GM19455 (cell line): ENCODE measurements around the gene CNFN.
A peak's percentile ranks its signal among the peaks of the same experiment; 100 is the strongest.

Experiments
- ATAC-seq: cut with Tn5 transposase; IDR thresholded peaks from one replicate; pipeline ENCODE4 v1.9.1; 2021; ENCODE audit not compliant: unreplicated experiment

The CNFN gene, protein sequence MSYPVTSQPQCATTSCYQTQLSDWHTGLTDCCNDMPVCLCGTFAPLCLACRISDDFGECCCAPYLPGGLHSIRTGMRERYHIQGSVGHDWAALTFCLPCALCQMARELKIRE

DNA sequence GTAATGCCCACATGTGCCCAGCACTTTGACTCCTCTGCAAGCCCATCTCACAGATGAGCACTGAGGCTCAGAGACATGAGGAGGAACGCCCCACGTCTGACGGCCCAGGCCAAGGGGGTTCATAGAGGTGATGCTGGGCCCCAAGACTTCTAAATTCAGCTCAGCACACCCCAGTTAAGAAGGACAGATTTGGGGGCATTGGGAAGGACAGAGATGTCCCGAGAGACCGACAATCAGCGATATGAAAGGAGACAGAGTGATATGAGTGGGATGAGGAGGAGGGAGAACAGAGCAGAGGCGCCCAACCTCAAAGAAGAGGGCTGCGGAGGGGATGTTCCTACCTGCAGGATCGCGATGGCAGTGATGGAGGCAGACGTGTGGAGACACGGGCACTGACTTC, at the start of gene CNFN:
CNFN (minus strand) TSS at position 399 of the 400 bp plus-strand sequence. CDS start 1,260 bp downstream, outside the sequence.
- no peak for ATAC-seq

DNA sequence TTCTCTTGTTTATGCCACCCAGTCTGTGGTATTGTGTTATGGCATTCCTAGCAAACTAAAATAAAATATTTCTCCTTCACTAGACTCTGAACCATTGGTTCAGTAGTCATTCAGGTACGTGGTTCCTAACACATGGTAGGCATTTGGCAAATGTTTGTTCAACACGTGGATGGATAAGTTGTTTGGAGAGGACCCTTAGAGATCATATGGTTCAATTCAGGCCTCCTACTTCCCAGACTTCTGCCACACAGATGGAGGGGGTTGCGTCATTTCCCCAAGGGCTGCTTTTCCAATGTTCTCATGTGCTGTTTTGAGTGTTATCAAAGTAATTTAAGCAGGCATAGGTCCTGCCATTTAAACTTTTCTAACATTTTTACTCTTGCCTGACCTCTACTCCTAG, 45.9 kb upstream of the CNFN start:
- ATAC-seq = no peak

DNA sequence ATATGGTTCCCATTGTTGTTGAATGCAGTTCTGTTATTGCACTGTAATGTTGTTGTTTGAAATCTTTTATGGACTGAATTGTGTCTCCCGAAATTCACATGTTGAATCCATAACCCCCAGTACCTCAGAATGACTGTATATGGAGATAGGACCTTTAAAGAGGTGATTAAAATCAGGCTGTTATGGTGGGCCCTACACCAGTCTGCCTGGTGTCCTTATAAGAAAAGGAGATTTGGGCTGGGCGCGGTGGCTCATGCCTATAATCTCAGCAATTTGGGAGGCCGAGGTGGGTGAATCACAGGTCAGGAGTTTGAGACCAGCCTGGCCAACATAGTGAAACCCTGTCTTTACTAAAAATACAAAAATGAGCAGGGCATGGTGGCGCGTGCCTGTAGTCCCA, 45.2 kb upstream of the CNFN start:
- no peak for ATAC-seq

DNA sequence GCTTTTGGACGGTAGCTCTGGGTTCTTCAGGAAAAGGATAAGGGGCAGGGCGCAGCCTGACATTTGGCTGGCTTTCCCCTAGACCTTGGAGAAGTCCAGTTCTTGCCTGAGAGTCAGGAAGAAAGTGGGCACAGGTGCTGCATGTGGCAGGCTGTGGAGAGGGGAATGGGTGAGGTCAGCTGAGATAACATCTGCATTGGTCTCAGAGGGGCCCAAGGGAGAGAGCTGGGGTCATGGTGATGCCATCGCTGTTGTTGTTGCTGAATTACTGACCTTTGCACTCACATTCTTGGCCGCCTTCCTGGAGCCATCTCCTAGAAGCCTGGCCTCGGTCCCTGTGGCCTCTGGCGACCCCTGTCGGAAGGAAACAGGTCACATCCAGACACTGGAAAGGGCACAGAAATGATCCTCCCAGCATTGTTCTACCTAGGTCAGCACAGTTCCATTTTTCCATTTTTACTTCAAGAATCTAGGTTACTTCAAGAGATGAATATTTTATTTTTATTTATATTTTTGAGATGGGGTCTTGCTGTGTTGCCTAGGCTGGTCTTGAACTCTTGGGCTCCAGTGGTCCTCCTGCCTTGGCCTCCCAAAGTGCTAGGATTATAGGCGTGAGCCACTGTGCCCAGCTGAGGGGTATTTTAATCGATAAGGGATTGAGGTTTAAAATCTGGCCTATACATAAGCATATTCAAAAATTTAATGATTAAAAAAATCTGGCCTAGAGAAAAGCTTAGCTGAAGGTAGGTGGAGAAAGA, 43.6 kb upstream of the CNFN start:
- no peak for ATAC-seq

DNA sequence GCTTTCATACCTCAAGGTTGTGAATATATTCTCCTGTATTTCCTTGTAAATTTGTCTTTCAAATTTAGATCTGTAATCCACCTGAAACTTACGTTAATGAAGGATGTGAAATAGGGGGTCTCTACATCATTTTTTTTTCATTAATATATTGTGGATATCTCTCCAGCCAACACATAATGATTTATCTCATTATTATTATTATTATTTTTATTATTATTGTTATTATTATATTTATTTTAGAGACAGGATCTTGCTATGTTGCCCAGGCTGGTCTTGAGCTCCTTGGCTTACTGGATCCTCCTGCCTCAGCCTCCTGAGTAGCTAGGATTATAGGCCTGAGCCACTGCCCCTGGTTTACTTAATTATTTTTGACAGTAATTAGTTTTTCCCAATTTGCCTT, 41.4 kb upstream of the CNFN start:
- ATAC-seq = no peak

DNA sequence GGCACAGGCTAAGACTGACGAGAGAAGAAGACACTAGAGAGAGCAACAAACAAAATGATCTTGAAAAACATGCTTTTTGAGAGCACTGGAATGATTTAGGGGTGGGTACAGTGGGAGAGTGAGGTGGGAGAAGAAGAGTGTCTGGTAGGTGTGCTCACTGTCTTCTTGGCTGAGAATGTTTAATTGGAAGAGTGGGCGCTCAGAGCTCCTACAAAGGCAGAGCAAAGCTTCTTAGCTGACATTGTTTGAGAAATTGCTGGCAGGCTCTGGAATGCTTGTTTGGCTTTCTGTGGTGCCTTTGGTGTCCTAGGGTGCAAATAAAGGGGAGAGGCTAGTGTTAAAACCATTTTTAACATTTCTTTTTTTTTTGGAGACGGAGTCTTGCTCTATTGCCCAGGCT, 38.6 kb upstream of the CNFN start:
- no peak for ATAC-seq

DNA sequence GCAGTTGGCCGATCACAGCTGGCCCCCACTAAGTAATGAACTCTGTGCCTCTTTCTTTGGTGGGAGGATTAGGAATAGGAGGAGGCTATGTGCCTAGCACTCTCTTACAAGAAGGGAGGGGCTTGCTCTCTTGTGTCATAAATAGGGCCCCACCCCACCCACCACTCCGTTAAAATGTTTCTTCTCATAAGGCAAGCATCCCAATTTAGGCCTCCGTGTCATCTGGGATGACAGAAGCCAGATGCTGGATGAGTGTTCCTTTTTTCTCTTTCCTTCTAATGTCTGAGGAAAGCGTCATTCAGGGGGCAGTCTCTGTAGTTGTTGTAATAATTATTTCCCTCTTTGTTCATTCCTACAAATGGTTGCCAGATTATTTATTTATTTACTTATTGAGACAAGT, 37.2 kb upstream of the CNFN start, which contains the start of gene LIPE:
LIPE (minus strand) TSS at position 76 of the 400 bp plus-strand sequence. CDS start 239 bp downstream, outside the sequence.
- ATAC-seq = no peak

DNA sequence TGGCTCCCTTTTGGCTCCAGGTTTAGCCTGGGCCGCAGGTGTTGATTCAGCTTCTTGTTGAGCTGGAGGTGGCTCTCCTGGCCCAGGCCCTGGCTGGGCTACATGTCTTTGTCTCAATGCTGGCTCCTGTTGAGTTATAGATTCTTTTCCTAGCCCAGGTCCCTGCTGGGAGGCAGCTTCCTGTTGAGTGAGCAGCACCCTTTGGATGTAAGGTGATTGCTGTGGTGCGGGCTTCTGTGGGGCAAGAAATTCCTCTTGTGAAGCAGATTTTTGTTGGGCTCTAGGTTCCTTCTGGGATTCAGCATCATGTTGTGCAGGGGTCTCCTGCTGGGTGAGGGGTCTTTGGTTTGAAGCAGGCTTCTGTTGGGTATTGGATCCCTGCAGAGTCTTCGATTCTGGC, 36.5 kb upstream of the CNFN start:
- ATAC-seq = no peak

DNA sequence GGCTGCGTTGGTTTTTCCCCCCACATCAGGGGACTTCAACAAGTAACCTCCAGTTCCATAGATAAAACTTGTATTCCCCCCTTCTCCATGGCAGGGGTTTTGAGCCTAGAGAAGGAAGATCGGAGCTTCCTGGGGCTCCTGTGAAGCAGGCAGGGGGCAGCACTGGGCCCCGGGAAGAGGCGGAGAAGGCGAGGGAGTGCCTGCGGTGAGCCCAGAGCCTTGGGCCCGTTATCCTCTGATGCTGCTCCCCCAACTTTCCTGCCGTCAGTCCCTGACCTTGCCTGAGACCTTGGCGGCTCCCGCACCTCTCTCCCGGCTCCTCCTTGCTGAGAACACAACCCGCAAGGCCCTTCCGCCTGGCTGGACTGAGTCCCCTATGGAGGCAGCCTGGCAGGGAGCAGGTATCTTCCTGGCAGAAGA, 34.6 kb upstream of the CNFN start:
- ATAC-seq = no peak

DNA sequence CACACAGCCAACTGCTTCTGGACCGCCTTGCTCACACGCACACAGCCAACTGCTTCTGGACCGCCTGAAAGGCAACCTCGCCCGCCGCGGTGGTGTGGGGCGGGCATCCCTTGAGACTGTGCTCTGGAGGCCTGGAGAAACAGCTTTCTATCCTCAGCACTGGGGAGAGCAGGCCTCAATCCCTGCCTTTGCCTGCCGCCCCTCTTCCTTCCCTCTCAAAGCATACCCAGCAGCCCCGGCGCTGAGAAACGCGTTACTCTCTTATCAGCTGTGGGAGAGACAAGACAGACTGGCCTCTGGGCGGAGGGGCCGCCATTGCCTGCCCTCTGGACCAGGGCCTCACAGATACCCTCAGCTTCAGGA, 34.2 kb upstream of the CNFN start:
- no peak for ATAC-seq

DNA sequence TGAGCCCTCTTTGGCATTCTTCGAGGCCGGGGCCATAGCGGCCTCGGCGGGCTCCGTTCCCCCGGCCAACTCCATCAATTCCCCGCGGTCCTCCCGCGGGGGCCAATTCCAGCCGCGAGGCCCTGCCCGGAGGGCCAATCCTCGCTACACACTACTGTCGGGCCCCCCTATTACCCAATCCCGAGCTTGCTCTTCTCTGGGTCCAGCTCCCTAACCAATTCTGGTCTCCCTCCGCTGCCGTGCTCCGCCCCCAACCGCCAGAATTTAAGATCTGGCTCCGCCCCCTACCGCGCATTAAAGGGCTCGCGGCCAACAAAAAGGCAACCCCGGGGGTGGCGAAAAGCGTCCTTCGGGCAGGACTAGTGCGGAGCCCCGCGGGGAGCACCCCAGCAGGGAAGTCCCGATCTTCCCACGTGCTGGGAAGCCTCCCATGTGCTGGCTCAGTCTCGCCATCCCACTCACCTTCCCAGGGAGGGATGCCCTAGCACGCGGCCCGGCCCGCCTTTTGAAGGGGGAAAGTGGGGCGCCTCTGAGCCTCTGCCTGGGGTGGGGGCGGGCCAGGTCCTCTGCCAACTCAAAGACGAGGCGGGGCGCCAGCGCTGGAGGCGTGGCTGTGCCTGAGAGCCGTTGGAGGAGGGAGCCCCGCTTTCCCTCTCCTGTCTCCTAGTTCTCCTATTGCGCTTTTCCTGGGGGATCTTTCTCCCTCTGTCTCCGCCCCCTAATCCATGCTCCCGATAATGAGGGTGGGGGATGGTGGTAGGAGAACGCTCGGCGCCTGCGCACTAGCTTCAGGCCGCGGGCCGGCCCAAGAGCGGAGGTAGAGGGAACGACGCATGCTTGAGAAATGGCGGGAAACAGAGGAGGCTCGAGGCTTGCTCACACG, 33.6 kb upstream of the CNFN start:
- peak; percentile 85 for ATAC-seq

DNA sequence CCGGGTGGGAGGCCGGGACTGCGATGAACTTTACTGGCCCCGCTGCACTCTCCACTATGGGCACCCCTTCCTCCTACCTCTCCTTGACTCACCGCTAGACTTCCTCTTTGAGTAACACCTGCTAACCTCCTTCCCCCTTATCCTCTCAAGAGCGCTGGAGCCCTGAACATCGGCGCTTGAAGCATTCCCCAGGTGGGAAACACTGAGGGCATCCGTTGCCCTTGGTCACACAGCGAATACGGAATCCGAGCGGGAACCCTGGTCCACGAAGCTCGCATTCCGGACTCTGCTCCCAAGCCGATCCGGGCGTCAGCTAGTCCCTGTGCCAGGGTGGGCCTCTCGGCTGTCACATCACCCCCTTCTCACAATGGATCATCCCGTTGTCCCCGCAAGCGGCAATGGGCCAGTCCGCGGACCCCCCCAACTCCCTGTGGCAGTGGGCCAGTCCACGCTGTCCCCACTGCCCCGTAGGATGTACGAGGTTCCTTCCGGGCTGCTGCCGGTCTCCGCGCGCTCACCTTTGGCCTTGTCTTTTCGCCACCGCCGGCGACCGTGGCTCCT, 32.9 kb upstream of the CNFN start:
- ATAC-seq = peak; percentile 29

DNA sequence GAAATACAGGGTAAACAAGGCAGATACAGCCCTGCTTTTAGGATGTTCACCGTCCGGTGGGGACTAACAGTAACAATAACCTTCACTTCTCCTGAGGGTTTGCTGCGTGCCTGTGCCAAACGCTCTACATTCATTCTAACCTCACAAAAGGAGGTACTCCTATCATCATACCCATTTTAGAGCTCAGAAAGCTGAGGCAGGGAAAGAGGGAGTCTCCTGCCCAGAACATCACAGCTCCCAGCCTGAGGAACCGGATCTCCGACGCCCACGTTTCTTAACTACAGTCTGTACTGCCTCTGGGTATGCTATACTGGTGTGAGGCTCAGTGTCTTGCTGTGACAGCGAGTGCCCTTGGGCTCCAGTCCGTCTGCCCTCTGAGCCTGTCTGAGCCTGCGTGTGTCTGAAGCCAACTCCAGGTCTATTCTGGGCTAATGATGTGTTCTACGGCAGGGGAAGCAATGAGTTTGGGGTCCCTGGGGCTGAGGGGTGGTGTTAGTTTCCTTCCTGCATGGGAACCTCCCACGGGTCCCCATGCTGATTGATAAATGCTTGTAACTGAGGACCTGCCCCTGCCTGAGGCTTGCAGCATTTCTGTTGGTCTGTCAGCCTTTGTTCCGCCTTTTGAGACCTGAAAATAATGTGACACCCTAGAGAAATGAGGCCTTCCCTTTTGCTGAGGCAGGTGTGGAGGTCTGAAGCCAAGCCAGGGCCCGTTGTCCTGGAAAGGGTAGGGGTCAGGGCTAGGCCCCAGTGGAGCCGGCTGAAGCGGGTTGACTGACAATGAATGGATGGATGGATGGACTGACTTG, 32.2 kb upstream of the CNFN start:
- ATAC-seq = no peak

DNA sequence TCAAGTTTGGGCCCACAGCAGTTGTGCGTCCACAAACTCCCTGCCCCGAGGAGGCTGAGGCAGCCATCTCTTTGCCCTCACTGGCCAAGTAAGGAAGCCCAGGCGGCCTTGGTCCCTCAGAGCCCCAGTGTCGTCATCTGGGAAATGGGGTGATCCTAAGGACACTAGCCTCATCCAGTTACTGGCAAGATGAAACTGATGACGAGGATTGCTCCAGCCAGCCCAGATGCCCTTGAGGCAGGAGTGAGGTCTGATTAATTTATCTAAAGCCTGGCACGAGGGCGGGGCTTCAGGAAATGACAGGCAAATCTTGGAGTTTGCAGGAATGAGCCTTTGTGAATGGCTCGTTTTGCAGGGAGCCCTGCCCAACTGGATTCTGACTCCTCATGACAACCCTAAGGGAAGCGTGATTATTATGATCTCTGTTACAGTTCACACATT, 31.5 kb upstream of the CNFN start:
- no peak for ATAC-seq

DNA sequence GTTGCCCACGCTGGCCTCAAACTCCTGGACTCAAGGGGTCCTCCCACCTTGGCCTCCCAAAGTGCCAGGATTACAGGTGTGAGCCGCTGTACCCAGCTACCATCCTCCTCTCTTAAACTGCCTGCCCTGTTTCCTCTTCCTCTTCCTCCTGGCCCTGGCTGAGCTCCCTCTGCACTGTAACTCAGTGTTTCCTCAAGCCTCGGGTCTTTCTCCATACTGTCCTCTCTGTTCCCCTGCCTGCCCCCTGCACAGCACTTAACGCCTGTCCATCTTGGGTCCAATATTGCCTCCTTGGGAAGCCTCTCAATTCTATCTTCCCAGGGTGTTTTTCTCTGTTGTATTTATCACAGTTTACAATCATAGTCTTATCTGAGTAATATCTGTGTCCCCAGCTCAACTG, 31.0 kb upstream of the CNFN start:
- no peak for ATAC-seq

DNA sequence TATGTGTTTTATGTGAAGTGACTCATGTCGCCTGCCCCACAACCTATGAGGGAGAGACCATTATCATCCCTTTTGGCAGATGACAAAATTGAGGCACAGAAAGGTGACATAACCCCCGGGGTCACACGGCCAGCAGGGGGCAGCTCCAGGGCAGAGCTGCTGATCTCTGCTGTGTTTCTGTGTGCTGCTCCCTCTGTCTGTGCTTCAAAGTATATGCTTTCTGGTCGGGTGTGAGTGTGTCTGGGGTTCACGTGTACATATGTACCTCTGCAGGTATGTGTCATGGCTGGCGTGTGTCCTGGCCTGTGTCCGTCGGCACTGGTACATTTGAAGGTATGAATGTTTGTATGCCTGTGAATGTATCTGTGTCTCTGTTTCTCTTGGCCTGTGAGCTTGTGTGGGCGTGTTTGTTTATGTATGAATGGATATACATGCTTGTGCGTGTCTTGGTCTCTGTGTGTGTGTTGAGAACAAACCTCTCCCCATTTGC, 30.0 kb upstream of the CNFN start:
- no peak for ATAC-seq

DNA sequence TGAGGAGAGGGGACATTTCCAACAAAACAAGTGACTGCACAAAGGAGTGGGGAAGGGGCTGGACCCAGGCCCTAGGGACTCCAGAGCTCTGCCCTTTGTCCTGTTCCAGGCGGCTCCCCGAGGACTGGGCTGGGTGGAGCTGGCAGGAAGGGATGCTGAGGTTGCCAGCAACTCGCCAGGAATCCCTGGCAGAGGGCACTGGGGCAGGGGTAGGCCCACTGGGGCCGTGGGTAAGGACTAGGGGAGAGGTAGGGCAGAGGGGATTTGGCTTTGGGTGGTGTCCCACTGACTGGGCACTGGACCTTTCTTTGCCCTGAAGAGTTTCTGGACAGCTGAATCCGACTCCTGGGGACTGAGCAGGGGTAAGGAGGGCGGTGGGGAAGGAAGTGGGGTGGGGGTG, 29.2 kb upstream of the CNFN start:
- no peak for ATAC-seq

DNA sequence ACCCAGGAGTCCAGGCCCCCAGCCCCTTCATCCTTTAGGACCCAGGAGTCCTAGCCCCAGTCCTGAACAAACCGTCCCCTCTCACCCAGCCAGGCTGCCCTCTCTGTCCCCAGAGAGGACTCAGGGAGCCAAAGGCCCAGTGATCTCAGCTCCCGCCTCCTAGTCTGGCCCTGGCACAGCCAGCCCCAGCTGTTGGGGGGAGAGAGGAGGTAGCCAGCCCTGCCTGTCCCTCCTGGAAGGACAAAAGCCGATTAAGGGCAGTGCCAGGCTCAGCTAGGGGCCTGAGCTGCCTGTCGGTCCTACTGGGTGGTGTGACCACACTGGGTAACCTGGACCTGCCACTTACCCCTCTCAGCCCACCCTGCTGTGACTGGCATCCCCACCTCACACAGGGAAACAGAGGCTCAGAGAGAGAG, 22.6 kb upstream of the CNFN start:
- ATAC-seq = no peak

DNA sequence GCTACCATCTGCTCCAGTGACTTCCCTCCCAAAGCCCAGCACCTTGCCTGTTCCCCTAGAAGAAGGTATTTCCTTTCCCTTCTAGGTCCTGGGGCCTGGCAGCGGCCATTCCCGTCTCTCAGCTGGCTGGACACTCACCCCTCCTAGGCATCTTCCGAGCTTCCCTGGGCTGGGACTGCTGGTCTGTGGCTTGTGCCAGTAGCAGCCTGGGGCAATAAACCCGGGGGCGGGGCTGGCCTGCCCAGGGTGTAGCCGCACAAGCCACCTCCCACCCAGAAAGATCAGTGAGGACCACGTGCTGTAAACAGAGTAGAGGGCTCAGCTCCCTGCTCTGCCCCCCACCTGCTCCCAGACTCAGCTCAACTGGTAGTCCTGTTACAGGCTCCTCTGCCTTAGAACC, 22.1 kb upstream of the CNFN start:
- no peak for ATAC-seq

DNA sequence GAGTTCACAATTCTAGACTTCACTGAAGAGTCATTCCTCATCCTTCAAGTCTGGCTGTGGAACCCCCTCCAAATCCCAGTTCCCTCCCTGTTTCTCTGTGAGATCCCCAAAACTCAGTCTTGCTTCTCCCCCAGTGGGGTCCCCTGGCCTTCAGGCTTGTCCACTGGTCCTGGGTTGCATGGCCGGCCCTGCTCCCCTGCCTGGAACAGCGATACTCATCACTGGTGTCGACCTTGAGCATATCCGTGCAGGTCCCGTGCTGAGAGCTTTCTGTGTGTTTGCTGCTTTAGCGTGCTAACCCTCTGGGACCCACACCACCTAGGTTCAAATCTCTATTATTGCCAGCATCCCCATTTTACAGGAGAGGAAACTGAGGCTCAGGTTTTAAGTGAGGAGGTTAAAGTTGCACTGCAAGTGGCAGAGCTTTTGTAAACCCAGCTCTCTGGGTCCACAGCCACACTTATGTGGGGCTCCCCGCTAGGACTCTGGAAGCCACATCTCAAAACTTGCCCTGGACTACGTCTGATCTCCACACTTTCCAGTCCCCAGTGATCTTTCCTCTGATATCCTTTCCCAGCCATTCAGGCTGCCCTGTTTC, 21.6 kb upstream of the CNFN start:
- no peak for ATAC-seq
